ENCODE results near the gene GFI1.

GFI1 gene

DNA sequence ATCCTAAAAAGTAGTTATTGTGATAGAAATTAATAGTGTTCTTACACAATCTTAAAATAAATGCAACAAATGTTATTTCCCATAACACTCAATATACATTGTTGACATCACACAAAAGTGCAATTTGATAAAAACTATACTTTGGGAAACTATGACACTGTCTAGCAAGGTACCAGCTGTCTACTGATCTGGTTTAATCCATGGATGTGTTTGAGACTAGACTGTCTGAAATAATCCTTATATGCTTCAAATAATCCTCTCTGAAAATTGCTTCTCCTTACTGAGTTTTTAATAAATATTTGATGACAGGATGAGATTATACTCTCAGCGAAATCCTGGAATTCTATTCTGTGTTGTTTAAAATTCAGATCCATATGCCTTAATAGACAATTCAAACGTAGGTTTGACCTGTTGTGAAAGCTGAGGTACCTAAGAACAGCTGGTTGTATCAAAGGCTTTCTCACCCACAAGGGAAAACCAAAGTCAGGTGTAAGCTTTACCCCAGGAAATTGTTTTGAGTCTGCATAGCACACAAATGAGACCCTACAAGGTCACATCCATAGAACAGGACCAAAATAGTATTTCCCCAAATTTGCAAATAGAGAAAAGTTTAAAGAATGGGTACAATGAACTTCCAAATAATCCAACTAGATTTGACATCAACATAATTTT, 8.8 kb upstream of the GFI1 start:
- TF ChIP-seq, protein P1, sequence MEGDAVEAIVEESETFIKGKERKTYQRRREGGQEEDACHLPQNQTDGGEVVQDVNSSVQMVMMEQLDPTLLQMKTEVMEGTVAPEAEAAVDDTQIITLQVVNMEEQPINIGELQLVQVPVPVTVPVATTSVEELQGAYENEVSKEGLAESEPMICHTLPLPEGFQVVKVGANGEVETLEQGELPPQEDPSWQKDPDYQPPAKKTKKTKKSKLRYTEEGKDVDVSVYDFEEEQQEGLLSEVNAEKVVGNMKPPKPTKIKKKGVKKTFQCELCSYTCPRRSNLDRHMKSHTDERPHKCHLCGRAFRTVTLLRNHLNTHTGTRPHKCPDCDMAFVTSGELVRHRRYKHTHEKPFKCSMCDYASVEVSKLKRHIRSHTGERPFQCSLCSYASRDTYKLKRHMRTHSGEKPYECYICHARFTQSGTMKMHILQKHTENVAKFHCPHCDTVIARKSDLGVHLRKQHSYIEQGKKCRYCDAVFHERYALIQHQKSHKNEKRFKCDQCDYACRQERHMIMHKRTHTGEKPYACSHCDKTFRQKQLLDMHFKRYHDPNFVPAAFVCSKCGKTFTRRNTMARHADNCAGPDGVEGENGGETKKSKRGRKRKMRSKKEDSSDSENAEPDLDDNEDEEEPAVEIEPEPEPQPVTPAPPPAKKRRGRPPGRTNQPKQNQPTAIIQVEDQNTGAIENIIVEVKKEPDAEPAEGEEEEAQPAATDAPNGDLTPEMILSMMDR (IDR thresholded peaks at IDR 0.05; ENCODE audit: extremely low read depth, missing control alignments): no peak
- DNase-seq (ENCODE audit: low spot score): no peak

DNA sequence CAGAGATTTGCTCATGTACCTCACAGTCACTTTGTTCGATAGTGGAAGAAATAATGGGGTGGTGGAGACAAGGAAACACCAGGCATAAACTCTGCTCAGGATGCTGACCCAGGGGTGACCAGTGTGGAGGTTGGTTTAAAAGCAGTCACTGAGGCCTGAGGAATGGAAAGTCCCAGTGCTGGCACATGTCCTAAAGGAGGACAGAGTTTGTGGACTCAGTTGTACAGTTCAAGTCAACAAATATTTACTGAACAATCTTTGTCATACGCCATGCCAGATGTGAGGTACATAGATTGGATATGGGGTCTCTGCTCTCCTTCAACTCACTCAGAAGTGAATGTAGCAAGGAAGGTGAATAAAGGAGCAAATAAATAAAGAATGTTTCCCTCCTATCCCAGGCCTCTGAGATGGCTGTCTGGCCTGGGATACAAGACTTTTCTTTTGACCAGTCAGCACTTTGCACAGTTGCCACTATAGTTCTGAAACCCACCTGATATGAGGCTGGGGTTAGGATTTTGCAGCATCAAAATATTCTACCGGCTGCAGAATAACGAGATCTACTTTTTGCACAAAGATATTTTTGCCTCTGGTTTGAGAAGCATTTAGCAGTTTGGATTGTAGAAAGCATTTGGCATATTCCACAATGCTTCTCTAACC, 7.9 kb upstream of the GFI1 start:
- no peak for DNase-seq (ENCODE audit: low spot score)
- TF ChIP-seq, protein P1 (IDR thresholded peaks at IDR 0.05; ENCODE audit: extremely low read depth, missing control alignments): no peak

DNA sequence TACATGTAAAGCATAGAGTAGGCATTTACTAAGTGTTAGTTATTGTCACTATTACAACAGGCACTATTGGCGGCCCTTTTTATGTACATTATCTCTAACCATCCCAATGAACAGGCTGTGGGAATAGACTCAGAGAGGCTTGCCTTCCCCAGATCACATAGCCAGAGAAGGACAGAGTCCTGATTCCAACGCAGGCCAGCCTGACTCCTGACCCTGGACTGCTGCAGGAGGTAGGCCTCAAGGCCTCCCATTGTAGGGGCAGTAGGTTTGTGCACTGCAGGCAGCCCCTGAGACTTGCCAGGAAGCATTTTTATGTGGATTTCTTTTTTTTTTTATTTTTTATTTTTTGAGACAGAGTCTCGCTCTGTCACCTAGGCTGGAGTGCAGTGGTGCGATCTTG, 6.4 kb upstream of the GFI1 start:
- TF ChIP-seq, protein P1 (IDR thresholded peaks at IDR 0.05; ENCODE audit: extremely low read depth, missing control alignments): no peak
- no peak for DNase-seq (ENCODE audit: low spot score)

DNA sequence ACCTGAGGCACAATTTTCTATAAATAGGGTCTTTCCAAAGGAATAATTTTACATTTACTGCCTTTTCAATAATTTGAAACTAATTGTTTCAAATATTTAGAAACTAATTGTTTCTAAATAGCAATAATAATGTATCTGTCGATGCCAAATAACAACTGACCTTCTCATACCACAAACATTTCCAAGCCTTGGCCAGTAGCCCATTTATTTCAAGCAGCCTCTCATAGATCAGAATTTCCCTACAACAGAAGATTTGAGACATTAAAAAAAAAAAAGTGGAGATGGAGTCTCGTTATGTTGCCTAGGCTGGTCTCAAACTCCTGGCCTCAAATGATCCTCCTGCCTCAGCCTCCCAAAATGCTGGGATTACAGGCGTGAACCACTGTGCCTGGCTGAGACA, 2.1 kb upstream of the GFI1 start:
- DNase-seq (ENCODE audit: low spot score): no peak
- TF ChIP-seq, protein P1 (IDR thresholded peaks at IDR 0.05; ENCODE audit: extremely low read depth, missing control alignments): no peak

DNA sequence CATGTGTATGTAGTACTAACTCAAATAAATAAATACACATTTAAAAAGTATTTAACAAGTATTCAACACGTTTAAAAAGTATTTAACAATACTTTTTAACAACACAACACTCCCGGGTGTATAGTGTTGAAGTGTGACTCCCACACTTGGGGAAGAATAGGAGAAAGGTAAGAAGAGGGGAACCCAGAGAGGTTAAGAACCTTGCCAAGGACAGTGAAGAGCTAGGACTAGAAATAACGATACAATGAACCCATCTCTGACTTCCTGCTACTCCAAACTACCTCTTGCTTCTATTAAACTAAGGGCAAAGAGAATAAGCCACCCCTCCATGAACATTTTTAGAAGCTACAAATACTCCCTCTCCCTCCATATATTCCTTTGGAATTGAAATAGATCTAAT, 1.7 kb upstream of the GFI1 start:
- no peak for DNase-seq (ENCODE audit: low spot score)
- TF ChIP-seq, protein P1 (IDR thresholded peaks at IDR 0.05; ENCODE audit: extremely low read depth, missing control alignments): no peak

DNA sequence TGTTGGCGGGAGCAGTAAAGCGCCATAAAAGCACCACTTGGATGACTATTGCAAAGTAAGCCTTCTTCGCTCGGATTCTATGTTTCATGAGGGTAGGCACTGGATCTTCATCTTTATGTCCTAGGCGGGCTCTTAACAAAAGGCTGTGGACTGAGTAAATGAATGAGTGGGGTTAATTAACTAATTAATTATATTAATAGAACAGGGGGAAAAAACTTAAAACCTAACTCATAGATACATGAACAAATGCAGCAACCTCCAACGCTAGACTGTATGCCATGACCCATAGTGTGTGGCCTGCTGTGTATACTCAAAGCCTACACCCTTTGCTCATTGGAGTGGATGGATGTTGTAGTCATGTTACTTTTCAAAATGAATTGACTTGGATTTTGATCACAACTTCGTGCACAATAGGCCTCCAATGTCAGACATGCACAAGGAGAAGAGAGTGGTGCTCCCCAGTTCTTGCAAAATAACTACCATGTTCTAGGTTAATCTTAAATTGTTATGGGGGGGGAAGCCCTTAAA, 417 bp upstream of the GFI1 start:
- no peak for DNase-seq (ENCODE audit: low spot score)
- TF ChIP-seq, protein P1 (IDR thresholded peaks at IDR 0.05; ENCODE audit: extremely low read depth, missing control alignments): no peak
